Muscle of leg (tissue), 11 donors: Measurements from ENCODE around the gene IER3. TPM values are rescaled to one million over a fixed set of nuclear protein-coding genes. Genes with fewer than 3 reads are reported as not detected.
A peak's percentile ranks its signal among the peaks of the same experiment; 100 is the strongest.
"Not testable (repeated sequence)": the region's sequence is repeated elsewhere in the genome, so short reads cannot be mapped to it uniquely, and the experiment has no call there.

Experiments used
- DNase-seq: peaks from one replicate; pipeline ENCODE4 v3.0.0; 2013
- H3K27ac ChIP-seq: one replicate; pipeline ENCODE4 v1.5.1; 2013; ENCODE audit warnings: mild to moderate bottlenecking, low read length, control low read depth
- H3K27me3 ChIP-seq: one replicate; pipeline ENCODE4 v1.6.1; 2013; ENCODE audit warnings: low read length; ENCODE audit not compliant: control insufficient read depth, insufficient read depth
- H3K36me3 ChIP-seq: one replicate; pipeline ENCODE4 v1.6.1; 2013; ENCODE audit warnings: low read length; ENCODE audit not compliant: control insufficient read depth, insufficient read depth
- H3K4me1 ChIP-seq: one replicate; pipeline ENCODE4 v1.6.1; 2013; ENCODE audit warnings: low read length; ENCODE audit not compliant: control insufficient read depth, insufficient read depth
- H3K4me3 ChIP-seq: one replicate; pipeline ENCODE4 v1.5.1; 2013; ENCODE audit warnings: low read length, control low read depth
- H3K9me3 ChIP-seq: replicated peaks from 2 replicates; pipeline ENCODE4 v1.6.1; 2013; ENCODE audit warnings: low read depth, low read length; ENCODE audit not compliant: control insufficient read depth
- WGBS: methylation state at CpG from one replicate; pipeline ENCODE4 v1.1.5; 2013; ENCODE audit warnings: missing lambda C conversion rate; ENCODE audit not compliant: insufficient coverage; 5-methylcytosine and 5-hydroxymethylcytosine counted together
- polyA plus RNA-seq, 8 donors: library from polyadenylated mRNA; unstranded; fragments of 120-200 nt; gene quantifications; one replicate each; pipeline versions ENCODE4 v1.2.1 to v1.2.3, GENCODE V29; 2013; ENCODE audit warnings: inconsistent platforms in 1 of 8, low replicate concordance in 1 of 8; ENCODE audit not compliant: insufficient read length in 8 of 8, insufficient read depth in 1 of 8
- total RNA-seq: library from RNA; stranded (reverse); fragments of 120-200 nt; gene quantifications from one replicate; pipeline ENCODE4 v1.2.4, GENCODE V29; 2013

The IER3 gene
- total and polyA plus RNA-seq, 9 donors: 5.8 to 22.6 (median 12.6) TPM

GRCh38 chr6:30769853-30770524 is 25.6 kb upstream of the IER3 start:
- Histone ChIP-seq H3K9me3 (no peaks in the 10 kb centered on the region), H3K27me3 (no peaks in the 10 kb centered on the region), H3K4me3 (no peak overlapping the region), H3K36me3 (no peaks in the 10 kb centered on the region), H3K27ac (no peak overlapping the region), H3K4me1 (peaks cover 15% of the 10 kb centered on the region)
- 15% methylated on average over 3 of the region's 5 CpGs for WGBS
- DNase-seq: no peak

GRCh38 chr6:30769088-30769852 is 24.9 kb upstream of the IER3 start:
- no peaks in the 10 kb centered on the region for H3K9me3 ChIP-seq
- H3K4me3 ChIP-seq: no peak overlapping the region
- peaks cover 11% of the 10 kb centered on the region for H3K4me1 ChIP-seq
- peak; percentile 70 for DNase-seq
- no peaks in the 10 kb centered on the region for H3K36me3 ChIP-seq
- 30% methylated on average over 9 of the region's 16 CpGs for WGBS
- no peaks in the 10 kb centered on the region for H3K27me3 ChIP-seq
- H3K27ac ChIP-seq: no peak overlapping the region

- Histone ChIP-seq H3K36me3 (no peaks in the 10 kb centered on the region), H3K9me3 (no peaks in the 10 kb centered on the region), H3K27me3 (no peaks in the 10 kb centered on the region), H3K4me3 (no peak overlapping the region), H3K4me1 (peaks cover 17% of the 10 kb centered on the region), H3K27ac (no peak overlapping the region)
- DNase-seq: no peak
- WGBS: 100% methylated on average over 1 of the region's 4 CpGs
Observed at GRCh38 chr6:30768634-30769087, 24.3 kb upstream of the IER3 start.

- Histone ChIP-seq H3K4me3 (no peak overlapping the region), H3K9me3 (no peaks in the 10 kb centered on the region), H3K27ac (no peak overlapping the region), H3K27me3 (no peaks in the 10 kb centered on the region), H3K4me1 (peaks cover 19% of the 10 kb centered on the region), H3K36me3 (no peaks in the 10 kb centered on the region)
- DNase-seq: no peak
- no CpG with 5 or more reads among the region's 1 CpG for whole genome bisulfite sequencing
Observed at GRCh38 chr6:30767944-30768301, 23.6 kb upstream of the IER3 start.

GRCh38 chr6:30767158-30767943 is 23.0 kb upstream of the IER3 start:
- no peak for DNase-seq
- no peak overlapping the region for H3K27ac ChIP-seq
- H3K4me3 ChIP-seq: no peak overlapping the region
- H3K9me3 ChIP-seq: no peaks in the 10 kb centered on the region
- H3K27me3 ChIP-seq: no peaks in the 10 kb centered on the region
- peaks cover 19% of the 10 kb centered on the region for H3K4me1 ChIP-seq
- no peaks in the 10 kb centered on the region for H3K36me3 ChIP-seq
- 76% methylated on average over 7 of the region's 9 CpGs for WGBS

GRCh38 chr6:30766461-30767157 is 22.3 kb upstream of the IER3 start:
- DNase-seq: no peak
- Histone ChIP-seq H3K4me1 (peaks cover 19% of the 10 kb centered on the region), H3K36me3 (no peaks in the 10 kb centered on the region), H3K4me3 (no peak overlapping the region), H3K27me3 (no peaks in the 10 kb centered on the region), H3K27ac (no peak overlapping the region), H3K9me3 (no peaks in the 10 kb centered on the region)
- 65% methylated on average over 4 of the region's 6 CpGs for WGBS

- H3K9me3 ChIP-seq, DNase-seq, H3K36me3 ChIP-seq, H3K27me3 ChIP-seq, H3K27ac ChIP-seq, H3K4me3 ChIP-seq: not testable (repeated sequence)
- WGBS: no CpG with 5 or more reads among the region's 1 CpG
- H3K4me1 ChIP-seq: peaks cover 19% of the 10 kb centered on the region
Observed at GRCh38 chr6:30765495-30765894, 21.1 kb upstream of the IER3 start.

GRCh38 chr6:30764490-30765043 is 20.2 kb upstream of the IER3 start:
- H3K4me3 ChIP-seq, H3K27me3 ChIP-seq, H3K27ac ChIP-seq, H3K36me3 ChIP-seq, DNase-seq, H3K9me3 ChIP-seq: not testable (repeated sequence)
- H3K4me1 ChIP-seq: peaks cover 21% of the 10 kb centered on the region
- WGBS: 76% methylated on average over 6 of the region's 13 CpGs

GRCh38 chr6:30763618-30764489 is 19.5 kb upstream of the IER3 start:
- Histone ChIP-seq H3K4me1 (peaks cover 15% of the 10 kb centered on the region), H3K27ac (no peak overlapping the region), H3K36me3 (no peaks in the 10 kb centered on the region), H3K9me3 (no peaks in the 10 kb centered on the region), H3K27me3 (no peaks in the 10 kb centered on the region), H3K4me3 (no peak overlapping the region)
- 49% methylated on average over 4 of the region's 8 CpGs for WGBS
- no peak for DNase-seq
